WERI-Rb-1 (cell line): ENCODE measurements around the gene CATSPERD.

Source experiments
- DNase-seq: peaks from one replicate; pipeline ENCODE4 v3.0.0-alpha.2; 2020
- H3K27ac ChIP-seq: fragments of 250-450 bp; sonication (Bioruptor Pico); 2 replicates; pipeline ENCODE4 v1.5.1; 2020; ENCODE audit warnings: mild to moderate bottlenecking, moderate library complexity
- H3K27me3 ChIP-seq: fragments of 250-450 bp; sonication (Bioruptor Pico); 2 replicates; pipeline ENCODE4 v1.5.1; 2021; ENCODE audit warnings: mild to moderate bottlenecking, low read depth, moderate library complexity; ENCODE audit not compliant: insufficient read depth, severe bottlenecking
- H3K36me3 ChIP-seq: fragments of 250-450 bp; sonication (Bioruptor Pico); 2 replicates; pipeline ENCODE4 v1.5.1; 2020; ENCODE audit warnings: mild to moderate bottlenecking, moderate library complexity
- H3K4me3 ChIP-seq: 2 replicates; pipeline ENCODE4 v1.5.1; 2011; ENCODE audit warnings: low read depth, mild to moderate bottlenecking, control low read depth, low read length
- H3K9me3 ChIP-seq: fragments of 250-450 bp; sonication (Bioruptor Pico); 2 replicates; pipeline ENCODE4 v1.5.1; 2021; ENCODE audit warnings: mild to moderate bottlenecking, moderate library complexity; ENCODE audit not compliant: severe bottlenecking
- TF ChIP-seq, protein P1 (sequence below): IDR thresholded peaks from 2 replicates; pipeline ENCODE4 v1.5.1; 2011; ENCODE audit warnings: low read depth, mild to moderate bottlenecking, control low read depth, inconsistent platforms, low read length

Gene CATSPERD

GRCh38 chr19:5703819-5704818, 16.3 kb upstream of the CATSPERD start:
- H3K9me3 ChIP-seq, result no peaks in the 10 kb centered on the region
- no peak for DNase-seq
- H3K4me3 ChIP-seq, result no peak overlapping the region
- TF ChIP-seq, protein P1, sequence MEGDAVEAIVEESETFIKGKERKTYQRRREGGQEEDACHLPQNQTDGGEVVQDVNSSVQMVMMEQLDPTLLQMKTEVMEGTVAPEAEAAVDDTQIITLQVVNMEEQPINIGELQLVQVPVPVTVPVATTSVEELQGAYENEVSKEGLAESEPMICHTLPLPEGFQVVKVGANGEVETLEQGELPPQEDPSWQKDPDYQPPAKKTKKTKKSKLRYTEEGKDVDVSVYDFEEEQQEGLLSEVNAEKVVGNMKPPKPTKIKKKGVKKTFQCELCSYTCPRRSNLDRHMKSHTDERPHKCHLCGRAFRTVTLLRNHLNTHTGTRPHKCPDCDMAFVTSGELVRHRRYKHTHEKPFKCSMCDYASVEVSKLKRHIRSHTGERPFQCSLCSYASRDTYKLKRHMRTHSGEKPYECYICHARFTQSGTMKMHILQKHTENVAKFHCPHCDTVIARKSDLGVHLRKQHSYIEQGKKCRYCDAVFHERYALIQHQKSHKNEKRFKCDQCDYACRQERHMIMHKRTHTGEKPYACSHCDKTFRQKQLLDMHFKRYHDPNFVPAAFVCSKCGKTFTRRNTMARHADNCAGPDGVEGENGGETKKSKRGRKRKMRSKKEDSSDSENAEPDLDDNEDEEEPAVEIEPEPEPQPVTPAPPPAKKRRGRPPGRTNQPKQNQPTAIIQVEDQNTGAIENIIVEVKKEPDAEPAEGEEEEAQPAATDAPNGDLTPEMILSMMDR, result no peak
- H3K27ac ChIP-seq, result no peak overlapping the region
- no peaks in the 10 kb centered on the region for H3K27me3 ChIP-seq
- H3K36me3 ChIP-seq, result peaks cover 77% of the 10 kb centered on the region

- Histone ChIP-seq H3K36me3 (peaks cover 75% of the 10 kb centered on the region), H3K9me3 (no peaks in the 10 kb centered on the region), H3K4me3 (no peak overlapping the region), H3K27ac (no peak overlapping the region), H3K27me3 (no peaks in the 10 kb centered on the region)
- DNase-seq, result no peak
- TF ChIP-seq, protein P1, result no peak
Measured at GRCh38 chr19:5705552-5705951, 14.9 kb upstream of the CATSPERD start.

GRCh38 chr19:5706876-5707573, 13.4 kb upstream of the CATSPERD start:
- no peak for DNase-seq
- H3K36me3 ChIP-seq, result peaks cover 81% of the 10 kb centered on the region

DNA sequence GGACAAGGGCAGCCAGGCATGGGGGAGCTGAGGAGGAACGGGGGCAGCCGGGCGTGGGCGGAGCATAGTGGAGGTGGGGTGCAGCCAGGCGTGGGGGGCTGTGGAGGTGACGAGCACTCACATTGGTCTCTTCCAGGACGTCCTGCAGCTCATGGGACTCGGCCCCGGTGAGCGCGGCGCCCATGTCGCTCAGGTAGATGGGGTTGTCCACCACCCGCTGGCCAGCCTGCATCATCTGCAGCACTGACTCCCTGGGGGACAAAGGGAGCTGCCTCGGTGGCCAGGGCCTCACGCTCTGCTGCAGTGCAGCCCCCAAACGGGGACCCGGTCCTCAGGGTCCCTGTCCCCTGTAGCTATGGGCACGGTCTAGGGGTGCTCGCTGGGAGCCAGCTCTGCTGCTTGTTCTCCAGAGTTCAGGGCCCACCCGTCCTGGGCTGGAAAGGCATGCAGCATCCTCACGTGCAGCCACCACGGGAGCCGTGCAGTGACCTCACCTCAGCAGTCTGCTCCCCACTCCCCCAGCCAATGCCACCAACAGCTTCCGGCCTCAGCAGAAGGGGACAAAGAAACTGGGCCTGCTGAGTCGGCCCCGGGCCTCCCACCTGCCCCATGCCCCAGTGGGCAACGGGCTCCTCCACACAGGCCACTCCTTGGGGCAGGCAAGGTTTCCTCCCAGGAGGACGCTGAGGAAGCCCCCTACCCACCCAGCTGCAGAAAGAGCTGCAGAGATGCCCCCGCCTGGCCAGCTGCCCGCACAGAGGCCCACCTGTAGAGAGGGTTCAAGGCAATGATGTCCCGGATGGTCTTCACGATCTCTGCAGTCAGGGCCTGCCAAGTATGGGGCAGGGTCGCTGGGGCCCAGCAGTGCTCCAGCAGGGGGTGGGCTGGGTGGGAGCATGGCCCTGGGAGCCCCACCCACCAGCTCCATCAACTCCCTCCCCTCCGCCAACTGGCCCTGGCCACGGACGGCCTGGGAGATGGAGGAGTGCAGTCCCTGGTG, 12.6 kb upstream of the CATSPERD start:
- Histone ChIP-seq H3K9me3 (no peaks in the 10 kb centered on the region), H3K4me3 (no peak overlapping the region), H3K27me3 (no peaks in the 10 kb centered on the region), H3K27ac (no peak overlapping the region), H3K36me3 (peaks cover 89% of the 10 kb centered on the region)
- DNase-seq, result no peak
- TF ChIP-seq, protein P1, result no peak

More at GRCh38 chr19:5706876-5707573, 13.4 kb upstream of the CATSPERD start:
- TF ChIP-seq, protein P1, result no peak
- H3K9me3 ChIP-seq, result no peaks in the 10 kb centered on the region
- no peaks in the 10 kb centered on the region for H3K27me3 ChIP-seq
- H3K4me3 ChIP-seq, result no peak overlapping the region
- no peak overlapping the region for H3K27ac ChIP-seq

DNA sequence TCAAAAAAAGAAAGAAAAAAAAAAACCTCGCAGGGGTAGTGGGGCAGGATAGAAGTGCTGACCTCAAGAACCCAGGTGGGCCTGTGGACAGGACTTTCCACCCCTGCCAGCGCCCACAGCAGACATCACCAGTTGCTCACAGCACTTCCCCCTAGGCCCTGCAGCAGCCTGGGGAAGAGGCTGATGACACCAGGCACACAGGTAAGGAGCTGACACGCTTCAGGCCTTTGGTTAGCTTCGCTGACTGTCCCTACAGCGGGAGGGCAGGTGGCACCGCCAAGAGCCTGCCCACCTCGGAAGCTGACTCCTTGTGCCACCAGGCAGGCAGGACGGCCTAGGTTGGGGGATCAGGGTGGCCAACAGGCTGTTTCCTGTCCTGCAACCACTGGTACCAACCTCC, 9.4 kb upstream of the CATSPERD start:
- peaks cover 79% of the 10 kb centered on the region for H3K36me3 ChIP-seq
- TF ChIP-seq, protein P1, result no peak

More for the DNA sequence above, 9.4 kb upstream of the CATSPERD start:
- Histone ChIP-seq H3K9me3 (no peaks in the 10 kb centered on the region), H3K4me3 (no peak overlapping the region), H3K27ac (no peak overlapping the region), H3K27me3 (no peaks in the 10 kb centered on the region)
- DNase-seq, result no peak
